Epithelial cell of esophagus (primary cell): ENCODE results near the gene CABCOCO1.
"Not testable (repeated sequence)": the region's sequence is repeated elsewhere in the genome, so short reads cannot be mapped to it uniquely, and the experiment has no call there.

ENCODE experiments used
- DNase-seq: peaks from one replicate; pipeline ENCODE4 v3.0.0; 2010; ENCODE audit warnings: low read depth
- H3K4me3 ChIP-seq: 2 replicates; pipeline ENCODE4 v1.5.1; 2011; ENCODE audit warnings: mild to moderate bottlenecking, low read length, control low read depth
- CTCF ChIP-seq: IDR thresholded peaks from 2 replicates; pipeline ENCODE4 v1.5.1; 2011; ENCODE audit warnings: low read depth, mild to moderate bottlenecking, low read length, control low read depth, inconsistent platforms; ENCODE audit not compliant: insufficient read depth; ENCODE audit errors: missing control alignments

CABCOCO1 gene

DNA sequence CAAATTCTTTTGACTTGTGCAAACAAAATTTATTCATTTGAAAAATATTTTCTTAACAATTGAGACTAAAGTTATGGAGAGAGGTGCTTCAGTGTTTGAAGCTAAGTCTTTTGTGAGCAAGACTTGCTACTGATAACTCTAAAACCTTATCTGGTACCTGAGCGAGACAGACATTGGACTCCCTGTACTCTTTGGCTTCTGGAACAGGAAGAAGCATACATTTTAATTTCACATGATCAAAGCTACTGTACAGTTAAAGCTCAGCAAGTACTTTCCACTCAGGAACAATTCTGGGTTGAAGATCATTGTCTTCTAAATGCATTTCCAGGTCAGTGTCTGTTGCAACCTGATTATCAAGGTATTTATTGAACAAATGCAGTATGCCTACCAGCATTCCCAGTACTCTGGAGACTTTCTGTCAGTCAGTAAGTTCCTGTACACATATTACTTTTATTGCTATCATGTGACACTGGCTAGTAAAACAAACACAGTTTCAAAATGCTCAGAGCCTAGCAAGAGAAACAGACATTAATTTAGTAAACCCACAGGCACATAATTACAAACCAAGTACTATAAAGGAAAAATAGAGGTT, 42.4 kb downstream of the CABCOCO1 start:
- no peak for DNase-seq
- H3K4me3 ChIP-seq: no peak overlapping the region
- no peak for TF ChIP-seq CTCF

- H3K4me3 ChIP-seq: no peak overlapping the region
- no peak for TF ChIP-seq CTCF
- DNase-seq: no peak
These were observed 46.1 kb downstream of the CABCOCO1 start for GRCh38 chr10:61708846-61709245.

GRCh38 chr10:61712105-61712504, 49.4 kb downstream of the CABCOCO1 start:
- not testable (repeated sequence) for H3K4me3 ChIP-seq, DNase-seq

DNA sequence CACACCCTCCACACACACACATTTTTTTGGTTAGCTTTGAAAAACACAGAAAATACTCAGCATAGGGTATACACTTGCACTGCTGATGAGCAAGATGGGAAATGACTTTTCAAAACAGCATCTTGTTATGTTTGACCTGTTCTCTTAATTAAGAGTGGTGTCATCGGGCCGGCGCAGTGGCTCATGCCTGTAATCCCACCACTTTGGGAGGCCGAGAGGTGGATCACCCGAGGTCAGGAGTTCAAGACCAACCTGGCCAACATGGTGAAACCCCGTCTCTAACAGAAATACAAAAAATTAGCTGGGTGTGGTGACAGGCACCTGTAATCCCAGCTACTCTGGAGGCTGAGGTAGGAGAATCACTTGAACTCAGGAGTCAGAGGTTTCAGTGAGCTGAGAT, 56.7 kb downstream of the CABCOCO1 start:
- DNase-seq, H3K4me3 ChIP-seq: not testable (repeated sequence)

DNA sequence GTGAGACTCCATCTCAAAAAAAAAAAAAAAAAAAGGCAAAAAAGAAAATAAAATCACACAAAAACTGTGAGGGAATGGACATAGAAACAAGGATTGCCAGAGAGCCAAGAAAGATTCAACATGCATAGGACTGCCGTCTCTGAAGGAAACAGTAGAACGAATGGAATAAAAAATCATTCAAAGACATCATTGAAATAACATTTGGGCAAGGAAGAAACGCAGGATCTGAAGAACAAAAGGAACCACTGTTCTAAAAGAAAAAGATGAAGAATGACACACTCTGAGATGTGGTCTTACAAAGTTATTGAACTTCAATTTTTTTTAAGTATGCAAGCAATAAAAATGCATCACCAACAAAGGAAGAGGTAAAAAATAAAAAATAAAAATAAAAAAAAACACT, 57.2 kb downstream of the CABCOCO1 start:
- no peak overlapping the region for H3K4me3 ChIP-seq
- no peak for TF ChIP-seq CTCF
- no peak for DNase-seq

GRCh38 chr10:61721431-61721830, 58.7 kb downstream of the CABCOCO1 start:
- no peak overlapping the region for H3K4me3 ChIP-seq
- no peak for DNase-seq
- TF ChIP-seq CTCF: no peak

- DNase-seq, H3K4me3 ChIP-seq: not testable (repeated sequence)
These were observed 62.5 kb downstream of the CABCOCO1 start for GRCh38 chr10:61725221-61725620.

GRCh38 chr10:61729596-61729995, 66.9 kb downstream of the CABCOCO1 start:
- DNase-seq: no peak
- TF ChIP-seq CTCF: no peak
- H3K4me3 ChIP-seq: no peak overlapping the region

- H3K4me3 ChIP-seq: no peak overlapping the region
- TF ChIP-seq CTCF: no peak
- DNase-seq: no peak
These were observed 67.9 kb downstream of the CABCOCO1 start for GRCh38 chr10:61730671-61731070.
